Spinal cord (tissue), 10 donors: ENCODE results near the gene NMRK2. TPM values are rescaled to one million over a fixed set of nuclear protein-coding genes. Genes with fewer than 3 reads are reported as not detected.
"Not testable (repeated sequence)": the region's sequence is repeated elsewhere in the genome, so short reads cannot be mapped to it uniquely, and the experiment has no call there.

Experiments used
- DNase-seq, 6 donors: peaks; one replicate each; pipeline versions ENCODE4 v3.0.0 to v3.0.0-alpha.2; 2013 to 2015; ENCODE audit warnings: low spot score in 6 of 6, low read depth in 4 of 6
- H3K27ac ChIP-seq: one replicate; pipeline ENCODE4 v1.5.1; 2013; ENCODE audit warnings: low read depth, low read length, control low read depth
- H3K27me3 ChIP-seq: one replicate; pipeline ENCODE4 v1.6.1; 2013; ENCODE audit warnings: low read length; ENCODE audit not compliant: control insufficient read depth, insufficient read depth
- H3K36me3 ChIP-seq: one replicate; pipeline ENCODE4 v1.6.1; 2013; ENCODE audit warnings: low read length; ENCODE audit not compliant: control insufficient read depth, insufficient read depth
- H3K4me1 ChIP-seq: one replicate; pipeline ENCODE4 v1.6.1; 2013; ENCODE audit warnings: low read length; ENCODE audit not compliant: control insufficient read depth, insufficient read depth
- H3K4me3 ChIP-seq: one replicate; pipeline ENCODE4 v1.5.1; 2013; ENCODE audit warnings: low read depth, low read length, control low read depth
- H3K9me3 ChIP-seq: one replicate; pipeline ENCODE4 v1.6.1; 2013; ENCODE audit warnings: low read length; ENCODE audit not compliant: control insufficient read depth, insufficient read depth
- WGBS: methylation state at CpG from one replicate; pipeline ENCODE4 v1.1.5; 2013; ENCODE audit warnings: missing lambda C conversion rate; ENCODE audit not compliant: insufficient coverage; 5-methylcytosine and 5-hydroxymethylcytosine counted together
- long read RNA-seq, 4 donors: transcript quantifications; one replicate each; lab custom pipeline, GENCODE V29; 2026
- polyA plus RNA-seq, 2 donors: library from polyadenylated mRNA; unstranded; fragments of 120-200 nt; gene quantifications; one replicate each; pipeline ENCODE4 v1.2.1, GENCODE V29; 2013; ENCODE audit not compliant: insufficient read length in 2 of 2
- total RNA-seq, 2 donors: library from RNA; depleted of rRNA in 1 of 2; stranded (reverse); fragments of 120-200 nt in 1 of 2; fragments of >200 nt in 1 of 2; gene quantifications; one replicate each; pipeline versions ENCODE4 v1.2.3 to v1.2.4, GENCODE V29; 2013 to 2014
- donor health status: healthy.

Gene NMRK2
- total RNA-seq = under 1 TPM in 1 of 2 donors, not detected in 1; 0.28 TPM
- under 1 TPM in 1 of 2 donors, not detected in 1; 0.74 TPM for polyA plus RNA-seq
- long read RNA-seq, donor 1 = 0 reads
- long read RNA-seq, donor 2, partial matches to known transcripts = 0 of 7 reads
- long read RNA-seq, donor 2, other reads (novel, unspliced or antisense) = 7 of 7 reads
- long read RNA-seq, donor 3 = 0 reads
- long read RNA-seq, donor 4 = 0 reads

- H3K4me3 ChIP-seq = no peak within 1 kb of the TSS
- WGBS = under 1% methylated on average over 47 of the region's 51 CpGs
- H3K27ac ChIP-seq = no peak within 1 kb of the TSS
- no peaks in the 10 kb centered on the region for H3K9me3 ChIP-seq
- peaks cover 22% of the 10 kb centered on the region for H3K27me3 ChIP-seq
- no peaks in the 10 kb centered on the region for H3K36me3 ChIP-seq
- no peak for DNase-seq
- H3K4me1 ChIP-seq = peaks cover 10% of the 10 kb centered on the region
Observed at GRCh38 chr19:3932931-3933810, at the start of gene NMRK2. NMRK2 (plus strand) TSS chr19:3933069; CDS start chr19:3933672, 603 bp downstream.

- Histone ChIP-seq H3K36me3 (peaks cover 74% of the 10 kb centered on the region), H3K27me3 (no peaks in the 10 kb centered on the region), H3K9me3 (no peaks in the 10 kb centered on the region), H3K27ac (no peak overlapping the region), H3K4me3 (no peak overlapping the region), H3K4me1 (peaks cover 9% of the 10 kb centered on the region)
- 51% methylated on average over 15 of the region's 17 CpGs for WGBS
- DNase-seq = peak in 4 of 6 donors; percentile 10 to 71 (median 46)
Observed at GRCh38 chr19:3890591-3890990, 42.3 kb upstream of the NMRK2 start.

GRCh38 chr19:3893509-3894179 is 39.2 kb upstream of the NMRK2 start:
- Histone ChIP-seq H3K36me3 (peaks cover 69% of the 10 kb centered on the region), H3K9me3 (peaks cover 2% of the 10 kb centered on the region), H3K27ac (no peak overlapping the region), H3K4me3 (no peak overlapping the region), H3K27me3 (no peaks in the 10 kb centered on the region), H3K4me1 (peaks cover 9% of the 10 kb centered on the region)
- no peak for DNase-seq
- WGBS = 77% methylated on average over 12 of the region's 12 CpGs

GRCh38 chr19:3894959-3895358 is 37.9 kb upstream of the NMRK2 start:
- 100% methylated on average over 1 of the region's 5 CpGs for WGBS
- H3K27me3 ChIP-seq = not testable (repeated sequence)
- peaks cover 77% of the 10 kb centered on the region for H3K36me3 ChIP-seq

GRCh38 chr19:3895788-3896187 is 37.1 kb upstream of the NMRK2 start:
- DNase-seq = no peak
- Histone ChIP-seq H3K36me3 (peaks cover 80% of the 10 kb centered on the region), H3K4me1 (peaks cover 9% of the 10 kb centered on the region), H3K27ac (no peak overlapping the region), H3K27me3 (no peaks in the 10 kb centered on the region), H3K9me3 (peaks cover 2% of the 10 kb centered on the region), H3K4me3 (no peak overlapping the region)
- WGBS = 100% methylated on average over 2 of the region's 5 CpGs

More at GRCh38 chr19:3894959-3895358, 37.9 kb upstream of the NMRK2 start:
- not testable (repeated sequence) for H3K27ac ChIP-seq, H3K9me3 ChIP-seq, DNase-seq, H3K4me1 ChIP-seq, H3K4me3 ChIP-seq

GRCh38 chr19:3897936-3898335 is 34.9 kb upstream of the NMRK2 start:
- DNase-seq = no peak
- Histone ChIP-seq H3K36me3 (peaks cover 73% of the 10 kb centered on the region), H3K4me3 (no peak overlapping the region), H3K4me1 (no peaks in the 10 kb centered on the region), H3K9me3 (peaks cover 2% of the 10 kb centered on the region), H3K27ac (no peak overlapping the region), H3K27me3 (no peaks in the 10 kb centered on the region)
- 87% methylated on average over 2 of the region's 4 CpGs for WGBS

- Histone ChIP-seq H3K36me3 (peaks cover 73% of the 10 kb centered on the region), H3K27ac (no peak overlapping the region), H3K27me3 (no peaks in the 10 kb centered on the region), H3K4me3 (no peak overlapping the region), H3K9me3 (peaks cover 2% of the 10 kb centered on the region), H3K4me1 (no peaks in the 10 kb centered on the region)
- no peak for DNase-seq
- 100% methylated on average over 2 of the region's 3 CpGs for WGBS
Observed at GRCh38 chr19:3898426-3898825, 34.4 kb upstream of the NMRK2 start.

GRCh38 chr19:3899531-3900294 is 33.2 kb upstream of the NMRK2 start:
- H3K27me3 ChIP-seq = no peaks in the 10 kb centered on the region
- H3K4me3 ChIP-seq = no peak overlapping the region
- H3K27ac ChIP-seq = no peak overlapping the region
- H3K36me3 ChIP-seq = peaks cover 69% of the 10 kb centered on the region
- DNase-seq = peak in 1 of 6 donors; percentile 14
- 82% methylated on average over 16 of the region's 18 CpGs for WGBS
- peaks cover 2% of the 10 kb centered on the region for H3K9me3 ChIP-seq
- H3K4me1 ChIP-seq = no peaks in the 10 kb centered on the region

- H3K36me3 ChIP-seq = peaks cover 73% of the 10 kb centered on the region
- no peaks in the 10 kb centered on the region for H3K4me1 ChIP-seq
- H3K27ac ChIP-seq = no peak overlapping the region
- no peak overlapping the region for H3K4me3 ChIP-seq
- peaks cover 2% of the 10 kb centered on the region for H3K9me3 ChIP-seq
- H3K27me3 ChIP-seq = no peaks in the 10 kb centered on the region
- DNase-seq = no peak
- WGBS = 83% methylated on average over 11 of the region's 15 CpGs
Observed at GRCh38 chr19:3902317-3902973, 30.4 kb upstream of the NMRK2 start.
